Gastroesophageal sphincter (tissue), 3 donors: ENCODE results near the gene PLXNA2.

Experiments used
- POLR2A ChIP-seq, 2 donors: fragments of 450-650 bp; IDR thresholded peaks; one replicate each; pipeline ENCODE4 v1.6.1; 2017; ENCODE audit warnings: antibody characterized with exemption in 2 of 2, mild to moderate bottlenecking in 2 of 2, moderate library complexity in 1 of 2
- TF ChIP-seq, protein P1 (sequence below), 4 experiments: fragments of 200-600 bp in 2 of 4; fragments of 450-650 bp in 2 of 4; sonication (generic) in 1 of 4; IDR thresholded peaks; one replicate each; pipeline ENCODE4 v1.5.1; 2017 to 2019; ENCODE audit warnings: antibody characterized with exemption in 4 of 4, mild to moderate bottlenecking in 2 of 4, moderate library complexity in 2 of 4

DNA sequence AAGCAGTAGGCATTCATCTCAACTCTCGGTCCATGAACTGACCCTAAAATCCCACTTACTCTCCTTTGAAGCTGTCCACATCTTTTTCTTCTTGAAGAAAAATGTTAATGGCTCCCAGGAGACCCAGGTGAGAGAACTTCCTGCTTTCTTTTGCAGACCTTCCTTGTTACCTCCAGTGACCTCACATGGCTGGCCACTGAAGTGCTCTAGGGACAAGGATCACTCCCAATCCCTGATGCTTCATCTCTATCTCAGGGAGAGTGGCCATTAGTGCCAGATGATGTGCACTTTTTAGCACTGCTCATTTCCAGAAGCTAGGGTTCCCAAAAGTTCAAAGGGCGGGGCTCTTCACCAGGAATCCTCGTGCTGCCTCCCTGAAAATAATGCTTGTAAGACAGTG, 16.2 kb downstream of the PLXNA2 start:
- TF ChIP-seq, protein P1, sequence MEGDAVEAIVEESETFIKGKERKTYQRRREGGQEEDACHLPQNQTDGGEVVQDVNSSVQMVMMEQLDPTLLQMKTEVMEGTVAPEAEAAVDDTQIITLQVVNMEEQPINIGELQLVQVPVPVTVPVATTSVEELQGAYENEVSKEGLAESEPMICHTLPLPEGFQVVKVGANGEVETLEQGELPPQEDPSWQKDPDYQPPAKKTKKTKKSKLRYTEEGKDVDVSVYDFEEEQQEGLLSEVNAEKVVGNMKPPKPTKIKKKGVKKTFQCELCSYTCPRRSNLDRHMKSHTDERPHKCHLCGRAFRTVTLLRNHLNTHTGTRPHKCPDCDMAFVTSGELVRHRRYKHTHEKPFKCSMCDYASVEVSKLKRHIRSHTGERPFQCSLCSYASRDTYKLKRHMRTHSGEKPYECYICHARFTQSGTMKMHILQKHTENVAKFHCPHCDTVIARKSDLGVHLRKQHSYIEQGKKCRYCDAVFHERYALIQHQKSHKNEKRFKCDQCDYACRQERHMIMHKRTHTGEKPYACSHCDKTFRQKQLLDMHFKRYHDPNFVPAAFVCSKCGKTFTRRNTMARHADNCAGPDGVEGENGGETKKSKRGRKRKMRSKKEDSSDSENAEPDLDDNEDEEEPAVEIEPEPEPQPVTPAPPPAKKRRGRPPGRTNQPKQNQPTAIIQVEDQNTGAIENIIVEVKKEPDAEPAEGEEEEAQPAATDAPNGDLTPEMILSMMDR (IDR thresholded peaks at IDR 0.05) = no peak
- no peak for TF ChIP-seq POLR2A (IDR thresholded peaks at IDR 0.05)
